GM12801 (cell line): ENCODE results near the gene TSHZ2.

Source experiments
- CTCF ChIP-seq: IDR thresholded peaks from one replicate; pipeline ENCODE4 v1.5.1; 2011; ENCODE audit warnings: control low read depth; ENCODE audit not compliant: insufficient read length; ENCODE audit errors: extremely low read depth

Gene TSHZ2

GRCh38 chr20:53013183-53013582 is 41.0 kb downstream of the TSHZ2 start:
- TF ChIP-seq CTCF, result no peak

GRCh38 chr20:53013847-53014246 is 41.7 kb downstream of the TSHZ2 start:
- TF ChIP-seq CTCF, result no peak

- TF ChIP-seq CTCF, result no peak
Observed at GRCh38 chr20:53016071-53016470, 43.9 kb downstream of the TSHZ2 start.

GRCh38 chr20:53016534-53017042 is 44.4 kb downstream of the TSHZ2 start:
- TF ChIP-seq CTCF, result no peak

- no peak for TF ChIP-seq CTCF
Observed at GRCh38 chr20:53017206-53017605, 45.0 kb downstream of the TSHZ2 start.

DNA sequence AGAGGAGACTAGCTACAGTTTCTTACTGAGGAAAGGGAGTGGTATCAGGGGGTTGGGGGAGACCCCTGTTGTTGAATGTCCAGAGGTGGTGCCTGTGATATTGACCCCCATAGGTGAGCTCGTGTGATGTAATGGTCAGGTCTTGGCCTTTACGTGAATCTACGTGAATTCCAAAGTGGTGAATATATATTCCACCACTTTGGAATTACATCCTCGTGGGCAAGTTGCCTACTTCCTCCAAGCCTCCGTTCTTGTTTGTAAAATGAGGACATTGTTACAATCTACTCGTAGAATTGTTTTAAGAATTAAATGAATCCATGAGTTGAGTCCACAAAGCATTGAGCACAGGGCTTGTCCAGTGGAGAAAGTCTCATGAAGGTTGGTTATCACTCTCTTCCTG is 47.3 kb downstream of the TSHZ2 start:
- no peak for TF ChIP-seq CTCF

- no peak for TF ChIP-seq CTCF
Observed at GRCh38 chr20:53020376-53020775, 48.2 kb downstream of the TSHZ2 start.

GRCh38 chr20:53020834-53021233 is 48.7 kb downstream of the TSHZ2 start:
- no peak for TF ChIP-seq CTCF
